Transverse colon (tissue), 4 donors: ENCODE data around the gene SRPK2.

Experiments used
- CTCF ChIP-seq, 5 experiments: fragments of 200-600 bp in 3 of 5; fragments of 450-650 bp in 2 of 5; sonication (generic) in 3 of 5; IDR thresholded peaks; 1 replicate in 2 of 5; 2 replicates in 3 of 5; pipeline ENCODE4 v1.5.1; 2016 to 2017; ENCODE audit warnings: antibody characterized with exemption in 5 of 5, inconsistent platforms in 3 of 5, mild to moderate bottlenecking in 2 of 5, moderate library complexity in 1 of 5
- EP300 ChIP-seq: sonication (generic); formaldehyde crosslinking; IDR thresholded peaks from one replicate; pipeline ENCODE4 v1.6.1; 2017; ENCODE audit warnings: antibody characterized with exemption, low read depth
- POLR2A ChIP-seq: fragments of 450-650 bp; IDR thresholded peaks from one replicate; pipeline ENCODE4 v1.6.1; 2016; ENCODE audit warnings: antibody characterized with exemption, mild to moderate bottlenecking, moderate library complexity
- POLR2AphosphoS5 ChIP-seq, 3 donors: sonication (generic); formaldehyde crosslinking; IDR thresholded peaks; one replicate each; pipeline ENCODE4 v1.6.1; 2016; ENCODE audit warnings: antibody characterized with exemption in 3 of 3

- TF ChIP-seq CTCF (IDR thresholded peaks at IDR 0.05) (no peak), POLR2A (no peak), POLR2AphosphoS5 (IDR thresholded peaks at IDR 0.05) (no peak), EP300 (no peak)
These were observed 225.0 kb downstream of the SRPK2 start for GRCh38 chr7:105163718-105164117.
